B cell (primary cell): ENCODE measurements around the gene SEMA3A. TPM values are rescaled to one million over a fixed set of nuclear protein-coding genes. Genes with fewer than 3 reads are reported as not detected.

Source experiments
- ATAC-seq: fragments of 200-7000 bp; cut with Tn5 transposase; one replicate; pipeline ENCODE4 v1.10.0; 2021; ENCODE audit warnings: low read depth, mild to moderate bottlenecking, moderate number of reproducible peaks, moderate library complexity
- CTCF ChIA-PET: fragments of 350-600 bp; sonication (Branson Sonifier 250); formaldehyde crosslinking; loops from one replicate; lab custom pipeline; 2021; ENCODE audit warnings: antibody characterized with exemption, inconsistent platforms; lab: Charles Lee
- POLR2A ChIA-PET: fragments of 350-600 bp; sonication (Branson Sonifier 250); formaldehyde crosslinking; loops from one replicate; lab custom pipeline; 2021; ENCODE audit warnings: antibody characterized with exemption; lab: Charles Lee
- DNase-seq: peaks from one replicate; pipeline ENCODE4 v3.0.0; 2013
- H2AFZ ChIP-seq: 2 replicates; pipeline ENCODE4 v1.6.1; 2012; ENCODE audit warnings: mild to moderate bottlenecking, low read depth, low read length; ENCODE audit not compliant: insufficient read depth, poor library complexity, severe bottlenecking
- H3K27ac ChIP-seq, 2 donors: 1 replicate in 1 of 2; 2 replicates in 1 of 2; pipeline ENCODE4 v1.5.1; 2012 to 2013; ENCODE audit warnings: low read length in 2 of 2, mild to moderate bottlenecking in 2 of 2, moderate library complexity in 1 of 2
- H3K27me3 ChIP-seq, 4 experiments: fragments of 200-600 bp in 1 of 4; sonication (generic) in 1 of 4; replicated peaks in 1 of 4; 1 replicate in 2 of 4; 2 replicates in 2 of 4; pipeline versions ENCODE4 v1.6.1 to v1.7.0; 2013 to 2016; ENCODE audit warnings: low read length in 3 of 4, mild to moderate bottlenecking in 2 of 4, mixed read lengths in 1 of 4, moderate library complexity in 1 of 4; ENCODE audit not compliant: insufficient read depth in 4 of 4, control insufficient read depth in 3 of 4; ENCODE audit errors: control extremely low read depth in 1 of 4
- H3K36me3 ChIP-seq, 2 experiments: replicated peaks in 1 of 2; 1 replicate in 1 of 2; 2 replicates in 1 of 2; pipeline versions ENCODE4 v1.6.1 to v1.7.1; 2013; ENCODE audit warnings: low read length in 1 of 2; ENCODE audit not compliant: insufficient read depth in 2 of 2, control insufficient read depth in 1 of 2; ENCODE audit errors: control extremely low read depth in 1 of 2, extremely low read depth in 1 of 2
- H3K4me1 ChIP-seq, 2 donors: fragments of 200-600 bp in 1 of 2; sonication (generic) in 1 of 2; 1 replicate in 1 of 2; 2 replicates in 1 of 2; pipeline versions ENCODE4 v1.5.1 to v1.6.1; 2013 to 2017; ENCODE audit warnings: low read length in 2 of 2; ENCODE audit not compliant: control insufficient read depth in 2 of 2, insufficient read depth in 2 of 2
- H3K4me2 ChIP-seq: replicated peaks from 2 replicates; pipeline ENCODE3; 2012; ENCODE audit warnings: mild to moderate bottlenecking, low read depth, low read length; ENCODE audit not compliant: poor library complexity, severe bottlenecking
- H3K4me3 ChIP-seq, 5 experiments: fragments of 200-600 bp in 1 of 5; sonication (generic) in 1 of 5; 1 replicate in 3 of 5; 2 replicates in 2 of 5; pipeline versions ENCODE4 v1.5.1 to v1.7.0; 2011 to 2016; ENCODE audit warnings: low read length in 4 of 5, mild to moderate bottlenecking in 4 of 5, low read depth in 2 of 5, control low read depth in 1 of 5, moderate library complexity in 1 of 5; ENCODE audit not compliant: insufficient read depth in 1 of 5; ENCODE audit errors: control extremely low read depth in 1 of 5, extremely low read depth in 1 of 5
- H3K79me2 ChIP-seq: fragments of 200-600 bp; sonication (generic); one replicate; pipeline ENCODE4 v1.6.0; 2016; ENCODE audit warnings: low read length; ENCODE audit not compliant: control insufficient read depth, insufficient read depth
- H3K9ac ChIP-seq: fragments of 200-600 bp; sonication (generic); 2 replicates; pipeline ENCODE4 v1.6.1; 2017; ENCODE audit warnings: mild to moderate bottlenecking, low read length, moderate library complexity
- H3K9me3 ChIP-seq, 3 donors: one replicate each; pipeline versions ENCODE4 v1.6.1 to v1.7.1; 2013; ENCODE audit warnings: low read length in 2 of 3; ENCODE audit not compliant: control insufficient read depth in 2 of 3, insufficient read depth in 1 of 3; ENCODE audit errors: control extremely low read depth in 1 of 3
- H4K20me1 ChIP-seq: 2 replicates; pipeline ENCODE4 v1.6.0; 2012; ENCODE audit warnings: mild to moderate bottlenecking, low read length; ENCODE audit not compliant: insufficient read depth, control insufficient read depth, poor library complexity, severe bottlenecking
- H3K27ac Mint-ChIP-seq: one replicate; pipeline ENCODE4 v1.8.0; 2021; ENCODE audit warnings: mixed read lengths
- H3K27me3 Mint-ChIP-seq: one replicate; pipeline ENCODE4 v1.8.0; 2021; ENCODE audit warnings: mixed read lengths
- H3K4me1 Mint-ChIP-seq: one replicate; pipeline ENCODE4 v1.8.0; 2021; ENCODE audit warnings: mixed read lengths
- H3K4me3 Mint-ChIP-seq: one replicate; pipeline ENCODE4 v1.8.0; 2021; ENCODE audit warnings: mixed read lengths
- H3K9me3 Mint-ChIP-seq: one replicate; pipeline ENCODE4 v1.8.0; 2022; ENCODE audit warnings: mixed read lengths; ENCODE audit not compliant: insufficient read depth
- EZH2 ChIP-seq: IDR thresholded peaks from 2 replicates; pipeline ENCODE4 v1.6.1; 2012; ENCODE audit warnings: borderline replicate concordance, low read depth, mild to moderate bottlenecking, moderate library complexity, low read length; ENCODE audit not compliant: insufficient read depth, poor library complexity, severe bottlenecking
- WGBS: methylation state at CpG from one replicate; pipeline ENCODE4 v1.1.5; 2013; ENCODE audit warnings: missing lambda C conversion rate; ENCODE audit not compliant: insufficient coverage; 5-methylcytosine and 5-hydroxymethylcytosine counted together
- intact Hi-C: fragments of 100-400 bp; cut with micrococcal nuclease; formaldehyde crosslinking; loops from one replicate; pipeline ENCODE4 v1.10.0; 2022
- polyA plus RNA-seq: library from polyadenylated mRNA; depleted of rRNA; stranded (reverse); fragments of >200 nt; gene quantifications from 2 replicates; pipeline ENCODE4 v1.2.3, GENCODE V29; 2012
- total RNA-seq, 2 donors: library from RNA; stranded (reverse); fragments of 120-200 nt in 1 of 2; gene quantifications; 1 replicate in 1 of 2; 2 replicates in 1 of 2; pipeline versions ENCODE4 v1.2.3 to v1.2.4, GENCODE V29; 2013 to 2022
- TF ChIP-seq, protein P1 (sequence below): fragments of 200-600 bp; IDR thresholded peaks from one replicate; pipeline ENCODE4 v1.8.0; 2022; ENCODE audit warnings: antibody characterized with exemption, mild to moderate bottlenecking

Gene SEMA3A
- total and polyA plus RNA-seq, 2 donors (not counting 1 experiment from before 2014, with no cell fraction given): not detected

DNA sequence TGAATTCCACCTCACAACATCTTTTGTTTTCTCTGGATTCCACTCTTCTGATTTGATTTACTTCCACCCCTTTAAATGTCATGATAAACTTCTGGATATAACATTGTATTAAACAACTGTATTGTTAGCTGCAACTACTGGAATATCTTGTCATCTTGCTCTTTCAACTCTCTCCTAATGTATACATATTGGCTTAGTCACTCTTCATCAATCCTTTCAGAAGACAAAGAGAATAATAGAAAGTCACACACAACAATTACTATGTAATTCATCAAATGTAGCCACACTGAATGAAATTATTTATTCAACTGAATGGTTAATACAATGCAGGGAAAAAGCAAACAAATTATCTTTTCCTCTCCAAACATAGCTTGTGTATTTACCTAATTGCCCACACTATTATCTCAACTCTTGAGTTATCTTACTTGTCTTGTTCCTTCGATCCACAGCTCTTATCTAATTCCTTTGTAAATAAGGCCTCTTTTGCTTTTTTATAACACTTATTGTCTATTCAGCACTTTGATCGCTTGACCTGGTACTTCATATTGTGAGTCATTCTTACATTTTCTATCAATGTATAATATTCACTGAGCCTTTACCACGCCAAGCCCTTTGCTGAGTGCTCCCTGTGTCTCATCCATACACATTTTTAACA, 16.7 kb downstream of the SEMA3A start:
- H3K36me3 ChIP-seq: no peaks in the 10 kb centered on the region
- no peaks in the 10 kb centered on the region for H3K4me1 ChIP-seq
- Mint-ChIP-seq H3K4me3 (no peak overlapping the region), H3K9me3 (no peaks in the 10 kb centered on the region), H3K4me1 (no peaks in the 10 kb centered on the region), H3K27me3 (no peaks in the 10 kb centered on the region), H3K27ac (no peak overlapping the region)
- no peaks in the 10 kb centered on the region for H3K79me2 ChIP-seq
- H3K4me2 ChIP-seq: no peak overlapping the region
- TF ChIP-seq EZH2: no peak
- TF ChIP-seq, protein P1, sequence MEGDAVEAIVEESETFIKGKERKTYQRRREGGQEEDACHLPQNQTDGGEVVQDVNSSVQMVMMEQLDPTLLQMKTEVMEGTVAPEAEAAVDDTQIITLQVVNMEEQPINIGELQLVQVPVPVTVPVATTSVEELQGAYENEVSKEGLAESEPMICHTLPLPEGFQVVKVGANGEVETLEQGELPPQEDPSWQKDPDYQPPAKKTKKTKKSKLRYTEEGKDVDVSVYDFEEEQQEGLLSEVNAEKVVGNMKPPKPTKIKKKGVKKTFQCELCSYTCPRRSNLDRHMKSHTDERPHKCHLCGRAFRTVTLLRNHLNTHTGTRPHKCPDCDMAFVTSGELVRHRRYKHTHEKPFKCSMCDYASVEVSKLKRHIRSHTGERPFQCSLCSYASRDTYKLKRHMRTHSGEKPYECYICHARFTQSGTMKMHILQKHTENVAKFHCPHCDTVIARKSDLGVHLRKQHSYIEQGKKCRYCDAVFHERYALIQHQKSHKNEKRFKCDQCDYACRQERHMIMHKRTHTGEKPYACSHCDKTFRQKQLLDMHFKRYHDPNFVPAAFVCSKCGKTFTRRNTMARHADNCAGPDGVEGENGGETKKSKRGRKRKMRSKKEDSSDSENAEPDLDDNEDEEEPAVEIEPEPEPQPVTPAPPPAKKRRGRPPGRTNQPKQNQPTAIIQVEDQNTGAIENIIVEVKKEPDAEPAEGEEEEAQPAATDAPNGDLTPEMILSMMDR: no peak
- DNase-seq (no peak), ATAC-seq (no peak)
- WGBS: no CpG with 5 or more reads among the region's 3 CpGs
- no peak overlapping the region for H3K9ac ChIP-seq
- H2AFZ ChIP-seq: no peak overlapping the region
- no peaks in the 10 kb centered on the region for H4K20me1 ChIP-seq
- ChIA-PET POLR2A (no interaction called here), CTCF (no interaction called here)
- no peaks in the 10 kb centered on the region for H3K27me3 ChIP-seq
- no peak overlapping the region for H3K27ac ChIP-seq
- H3K9me3 ChIP-seq: peaks cover 0 to 4% (median 0%) of the 10 kb centered on the region in 3 donors
- no peak overlapping the region for H3K4me3 ChIP-seq
- intact Hi-C loops: no loop called here

DNA sequence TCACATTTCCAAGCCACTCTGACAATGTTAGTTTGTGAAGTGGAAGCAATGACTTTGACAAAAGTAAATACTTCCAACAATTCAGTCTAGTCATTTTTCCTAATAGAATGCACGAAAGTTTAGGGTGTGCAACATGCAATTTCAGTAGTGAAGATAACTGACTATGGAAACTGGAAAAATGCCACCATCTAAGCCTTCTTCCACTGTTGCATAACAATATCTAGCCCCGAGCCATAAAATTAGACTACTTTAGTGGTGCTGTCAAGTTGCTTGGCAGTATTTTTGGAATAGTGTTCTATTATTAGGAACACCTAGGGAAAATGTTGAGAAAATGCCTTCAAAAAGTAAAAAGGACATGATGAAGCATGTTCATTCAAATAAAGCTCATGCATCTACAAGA, 17.9 kb downstream of the SEMA3A start:
- Histone ChIP-seq H2AFZ (no peak overlapping the region), H3K4me2 (no peak overlapping the region), H3K9ac (no peak overlapping the region), H3K4me1 (no peaks in the 10 kb centered on the region), H3K9me3 (peaks cover 0 to 4% (median 0%) of the 10 kb centered on the region in 3 donors), H3K27me3 (no peaks in the 10 kb centered on the region), H3K79me2 (no peaks in the 10 kb centered on the region), H3K36me3 (no peaks in the 10 kb centered on the region), H3K4me3 (no peak overlapping the region), H3K27ac (no peak overlapping the region), H4K20me1 (no peaks in the 10 kb centered on the region)
- Mint-ChIP-seq H3K27ac (no peak overlapping the region), H3K27me3 (no peaks in the 10 kb centered on the region), H3K4me1 (no peaks in the 10 kb centered on the region), H3K4me3 (no peak overlapping the region), H3K9me3 (no peaks in the 10 kb centered on the region)
- DNase-seq: no peak
- ChIA-PET POLR2A (no interaction called here), CTCF (no interaction called here)
- WGBS: no CpG with 5 or more reads among the region's 2 CpGs
- TF ChIP-seq, protein P1: no peak
- no peak for TF ChIP-seq EZH2
- intact Hi-C loops: no loop called here
- no peak for ATAC-seq
